K562 (cell line): Measurements from ENCODE around the gene CLIP4. TPM values are rescaled to one million over a fixed set of nuclear protein-coding genes. Genes with fewer than 3 reads are reported as not detected.

Source experiments
- ATAC-seq: fragments of 200-7000 bp; cut with Tn5 transposase; 3 replicates; pipeline ENCODE4 v1.9.1; 2020; ENCODE audit warnings: moderate library complexity
- BruUV-seq: library from RNA; stranded (reverse); fragments of 400-500 nt; replicated peaks from 2 replicates; lab custom pipeline; 2021; lab: Mats Ljungman, UMichigan
- CTCF ChIA-PET: fragments of 300-600 bp; formaldehyde crosslinking; extraction: SDS; loops from one replicate; lab custom pipeline; 2021; ENCODE audit warnings: low intra/inter-chr PET ratio; lab: Yijun Ruan, JAX
- POLR2A ChIA-PET: fragments of 300-600, 350-650 bp; sonication (Branson Sonifier 250); formaldehyde crosslinking; extraction: SDS; loops from one replicate; lab custom pipeline; 2021; ENCODE audit warnings: antibody characterized with exemption, inconsistent platforms; lab: Yijun Ruan, JAX
- DNase-seq, 4 experiments: peaks; one replicate each; pipeline versions ENCODE4 v3.0.0 to v3.0.0-alpha.2; 2011 to 2018; ENCODE audit warnings: low spot score in 3 of 4, mixed read lengths in 3 of 4; ENCODE audit errors: extremely low read depth in 1 of 4
- FAIRE-seq: peaks from 2 replicates; lab custom pipeline; 2011; peaks lifted over from hg19 to GRCh38; lab: Jason Lieb, UNC
- H2AFZ ChIP-seq: 2 replicates; pipeline ENCODE4 v1.6.0; 2011; ENCODE audit warnings: low read depth, low read length, control low read depth, inconsistent platforms
- H3K27ac ChIP-seq: fragments of 200-600 bp; 3 replicates; pipeline ENCODE4 v1.8.0; 2011; ENCODE audit warnings: low read depth, mild to moderate bottlenecking, control low read depth, inconsistent platforms, low read length, moderate library complexity, mixed read lengths; ENCODE audit errors: extremely low read depth
- H3K27me3 ChIP-seq, 2 experiments: fragments of 300-600 bp in 1 of 2; 2 replicates in 1 of 2; 3 replicates in 1 of 2; pipeline versions ENCODE4 v1.6.0 to v1.8.0; 2011; ENCODE audit warnings: inconsistent platforms in 2 of 2, low read length in 2 of 2, mild to moderate bottlenecking in 1 of 2, mixed read lengths in 1 of 2, moderate library complexity in 1 of 2; ENCODE audit not compliant: control insufficient read depth in 2 of 2, insufficient read depth in 2 of 2
- H3K36me3 ChIP-seq: fragments of 300-600 bp; 3 replicates; pipeline ENCODE4 v1.8.0; 2011; ENCODE audit warnings: mild to moderate bottlenecking, low read length, inconsistent platforms; ENCODE audit not compliant: control insufficient read depth, insufficient read depth
- H3K4me1 ChIP-seq, 2 experiments: fragments of 200-600 bp in 1 of 2; replicated peaks in 1 of 2; 2 replicates in 1 of 2; 3 replicates in 1 of 2; pipeline versions ENCODE4 v1.5.1 to v1.8.0; 2011; ENCODE audit warnings: inconsistent platforms in 2 of 2, low read length in 2 of 2, mild to moderate bottlenecking in 1 of 2, mixed read lengths in 1 of 2, moderate library complexity in 1 of 2; ENCODE audit not compliant: control insufficient read depth in 2 of 2, insufficient read depth in 2 of 2
- H3K4me2 ChIP-seq: 2 replicates; pipeline ENCODE4 v1.6.1; 2011; ENCODE audit warnings: low read length, control low read depth, inconsistent platforms, mixed read lengths; ENCODE audit not compliant: insufficient read depth
- H3K4me3 ChIP-seq: fragments of 200-600 bp; sonication (generic), shearing (Covaris generic); 2 replicates; pipeline ENCODE4 v1.5.1; 2016; ENCODE audit warnings: control low read depth, inconsistent platforms
- H3K79me2 ChIP-seq: fragments of 200-600 bp; 3 replicates; pipeline ENCODE4 v1.8.0; 2011; ENCODE audit warnings: low read length, inconsistent platforms; ENCODE audit not compliant: control insufficient read depth, insufficient read depth
- H3K9ac ChIP-seq, 2 experiments: 2 replicates each; pipeline versions ENCODE4 v1.6.0 to v1.6.1; 2011; ENCODE audit warnings: low read depth in 2 of 2, low read length in 2 of 2, control low read depth in 1 of 2, inconsistent platforms in 1 of 2, mild to moderate bottlenecking in 1 of 2, mixed read lengths in 1 of 2; ENCODE audit not compliant: insufficient read depth in 1 of 2
- H3K9me1 ChIP-seq: one replicate; pipeline ENCODE4 v1.6.0; 2011; ENCODE audit warnings: inconsistent platforms, mild to moderate bottlenecking, low read length, moderate library complexity; ENCODE audit not compliant: control insufficient read depth, insufficient read depth
- H3K9me3 ChIP-seq: replicated peaks from 2 replicates; pipeline ENCODE4 v1.5.1; 2011; ENCODE audit warnings: low read depth, low read length, inconsistent platforms; ENCODE audit not compliant: control insufficient read depth, insufficient read depth
- H4K20me1 ChIP-seq: replicated peaks from 2 replicates; pipeline ENCODE4 v1.6.1; 2011; ENCODE audit warnings: low read length, inconsistent platforms, mixed read lengths; ENCODE audit not compliant: control insufficient read depth, insufficient read depth
- ERF ChIP-seq: fragments of 450-650 bp; formaldehyde crosslinking; IDR thresholded peaks from 2 replicates; pipeline ENCODE4 v1.4.0; 2020; ENCODE audit warnings: mild to moderate bottlenecking, mixed read lengths
- GATA2 ChIP-seq: sonication (generic); formaldehyde crosslinking; IDR thresholded peaks from 2 replicates; pipeline ENCODE4 v1.4.0; 2020; ENCODE audit warnings: mild to moderate bottlenecking, missing genetic modification reagents
- KDM2B ChIP-seq: fragments of 250-450 bp; sonication (Bioruptor Pico); IDR thresholded peaks from 2 replicates; pipeline ENCODE4 v1.8.0; 2021; ENCODE audit warnings: mild to moderate bottlenecking, moderate library complexity
- SMARCC2 ChIP-seq: fragments of 450-650 bp; IDR thresholded peaks from 2 replicates; pipeline ENCODE4 v1.6.1; 2017; ENCODE audit warnings: antibody characterized with exemption, moderate library complexity, mild to moderate bottlenecking, low read depth
- TFAP4 ChIP-seq: sonication (generic); formaldehyde crosslinking; IDR thresholded peaks from 2 replicates; pipeline ENCODE4 v1.8.0; 2022; ENCODE audit warnings: missing genetic modification reagents, mild to moderate bottlenecking, moderate library complexity, borderline replicate concordance
- ZNF507 ChIP-seq: conservative IDR thresholded peaks from 2 replicates; pipeline ENCODE4 v1.6.1; 2017; ENCODE audit warnings: missing genetic modification characterization, missing compliant biosample characterization
- ZZZ3 ChIP-seq: fragments of 450-650 bp; IDR thresholded peaks from 2 replicates; pipeline ENCODE4 v1.6.1; 2016; ENCODE audit warnings: antibody characterized with exemption, mild to moderate bottlenecking, moderate library complexity
- WGBS: fragments of 100-300 bp; shearing (Covaris generic); methylation state at CpG from one replicate; pipeline ENCODE4 v1.1.6; 2016; ENCODE audit warnings: low coverage, mixed read lengths; ENCODE audit not compliant: insufficient coverage; ENCODE audit errors: missing lambda C conversion rate; 5-methylcytosine and 5-hydroxymethylcytosine counted together
- in situ Hi-C: fragments of 300-500 bp; cut with MboI; formaldehyde crosslinking; loops from 4 replicates; pipeline ENCODE4 v1.15.0; 2018; ENCODE audit warnings: inconsistent platforms, mixed read lengths
- intact Hi-C: fragments of 100-400 bp; cut with micrococcal nuclease; formaldehyde crosslinking; loops from 2 replicates; pipeline ENCODE4 v1.14.2; 2022
- polyA plus RNA-seq, 8 experiments: library from polyadenylated mRNA; depleted of rRNA in 4 of 8; stranded (reverse) in 5 of 8; unstranded in 3 of 8; fragments of >200 nt; fragmentation: Nextera tagmentation in 2 of 8; fragmentation: Illumina TruSeq in 1 of 8; extraction: Ambion mirVana in 2 of 8; extraction: Trizol in 1 of 8; gene quantifications; 2 replicates each; pipeline versions ENCODE4 v1.2.1 to v1.2.3, GENCODE V29; 2011 to 2014; ENCODE audit warnings: inconsistent platforms in 1 of 8, missing spikeins in 1 of 8
- total RNA-seq, 7 experiments: library from RNA; depleted of rRNA in 6 of 7; stranded (reverse); fragments of >200 nt in 6 of 7; fragmentation: Illumina TruSeq in 2 of 7; extraction: Trizol in 2 of 7; gene quantifications; 2 replicates each; pipeline versions ENCODE4 v1.2.1 to v1.2.3, GENCODE V29; 2011 to 2021; ENCODE audit warnings: low replicate concordance in 1 of 7
- TF ChIP-seq, protein P1 (sequence below): fragments of 450-650 bp; formaldehyde crosslinking; IDR thresholded peaks from 2 replicates; pipeline ENCODE4 v1.4.0; 2022; ENCODE audit warnings: mild to moderate bottlenecking, moderate library complexity

CLIP4 gene
- total and polyA plus RNA-seq, 9 of the 15 experiments (the other 6 are each of a cell fraction or from before 2014, with no cell fraction given): 0.03 to 0.38 (median 0.13) TPM; not detected in 5

- in situ Hi-C loops: no loop called here
- no peak for ATAC-seq
- TF ChIP-seq, protein P1, sequence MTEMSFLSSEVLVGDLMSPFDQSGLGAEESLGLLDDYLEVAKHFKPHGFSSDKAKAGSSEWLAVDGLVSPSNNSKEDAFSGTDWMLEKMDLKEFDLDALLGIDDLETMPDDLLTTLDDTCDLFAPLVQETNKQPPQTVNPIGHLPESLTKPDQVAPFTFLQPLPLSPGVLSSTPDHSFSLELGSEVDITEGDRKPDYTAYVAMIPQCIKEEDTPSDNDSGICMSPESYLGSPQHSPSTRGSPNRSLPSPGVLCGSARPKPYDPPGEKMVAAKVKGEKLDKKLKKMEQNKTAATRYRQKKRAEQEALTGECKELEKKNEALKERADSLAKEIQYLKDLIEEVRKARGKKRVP (CRISPR knock-in tag): no peak
- TF ChIP-seq TFAP4: no peak
- TF ChIP-seq ZZZ3: no peak
- no peak for TF ChIP-seq KDM2B (CRISPR knock-in tag)
- no peak for TF ChIP-seq ERF (CRISPR knock-in tag)
- no peak for TF ChIP-seq SMARCC2
- TF ChIP-seq GATA2 (CRISPR knock-in tag): no peak
- TF ChIP-seq ZNF507 (tag): no peak
- TF ChIP-seq, all 486 proteins: peak for 0
- ChIA-PET POLR2A (no interaction called here), CTCF (no interaction called here)
- no peak for FAIRE-seq
- Histone ChIP-seq H3K9me1 (no peaks in the 10 kb centered on the region), H3K79me2 (no peaks in the 10 kb centered on the region), H3K4me1 (no peaks in the 10 kb centered on the region), H3K27me3 (peaks cover 0 to 45% of the 10 kb centered on the region in 2 experiments; a peak in 2 of 5 replicates), H3K36me3 (no peaks in the 10 kb centered on the region), H2AFZ (no peak overlapping the region), H3K9me3 (no peaks in the 10 kb centered on the region), H3K27ac (no peak overlapping the region), H4K20me1 (peaks cover 2% of the 10 kb centered on the region), H3K4me2 (no peak overlapping the region), H3K9ac (no peak overlapping the region), H3K4me3 (no peak overlapping the region)
- no peak for DNase-seq
- BruUV-seq: no TSS peak
- WGBS: 3% methylated on average over 5 of the region's 5 CpGs
- intact Hi-C loops: no loop called here
Measured at GRCh38 chr2:29216609-29216909, 101.3 kb downstream of the CLIP4 start.
